Measurements from ENCODE around the gene SLC29A1. TPM values are rescaled to one million over a fixed set of nuclear protein-coding genes. Genes with fewer than 3 reads are reported as not detected.

SLC29A1 gene
- total RNA-seq, 5 donors from 2014 or later (not counting 1 experiment from before 2014, with no cell fraction given): 1.3 to 8.0 (median 3.4) TPM

DNA sequence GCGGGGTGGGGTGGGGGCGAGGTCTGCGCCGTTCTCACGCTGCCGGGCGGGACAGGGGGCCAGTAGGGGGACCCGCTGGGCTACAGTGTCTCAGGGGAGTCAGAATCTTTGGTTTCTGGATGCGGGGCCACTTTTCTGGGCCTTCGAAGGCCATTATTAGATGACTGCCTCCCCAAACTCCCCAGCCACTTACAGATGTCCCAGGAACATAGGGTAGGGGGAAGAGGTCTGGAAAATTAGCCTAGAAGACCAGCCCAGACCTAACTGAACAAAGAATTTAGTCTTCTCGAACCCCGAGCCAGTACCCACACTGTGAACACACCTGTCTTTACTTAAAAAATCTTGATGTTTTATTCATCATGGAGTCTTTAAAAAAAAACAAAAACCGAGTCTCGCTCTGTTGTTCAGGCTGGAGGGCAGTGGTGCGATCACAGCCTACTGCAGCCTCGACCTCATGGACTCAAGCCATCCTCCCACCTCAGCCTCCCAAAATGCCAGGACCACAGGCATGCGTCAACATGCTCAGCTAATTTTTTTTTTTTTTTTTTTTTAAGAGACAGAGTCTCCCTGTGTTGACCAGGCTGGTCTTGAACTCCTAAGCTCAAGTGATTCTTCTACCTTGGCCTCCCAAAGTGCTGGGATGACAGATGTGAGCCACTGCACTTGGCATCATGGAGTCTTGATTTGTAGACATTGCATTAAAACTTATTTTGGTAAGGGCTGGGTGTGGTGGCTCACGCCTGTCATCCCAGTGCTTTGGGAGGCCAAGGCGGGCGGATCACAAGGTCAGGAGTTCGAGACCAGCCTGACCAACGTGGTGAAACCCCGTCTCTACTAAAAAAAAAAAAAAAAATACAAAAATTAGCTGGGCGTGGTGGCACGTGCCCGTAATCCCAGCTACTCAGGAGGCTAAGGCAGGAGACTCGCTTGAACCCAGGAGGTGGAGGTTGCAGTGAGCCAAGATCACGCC lies 3.3 kb upstream of the SLC29A1 start:
- DNase-seq (no peak), ATAC-seq (replicated peaks in 1 of 4) (no peak)
- Mint-ChIP-seq H3K4me3 (peak overlapping the region in 2 of 3 donors; percentile 31 to 60), H3K27ac (no peak overlapping the region), H3K9me3 (no peaks in the 10 kb centered on the region), H3K36me3 (no peaks in the 10 kb centered on the region), H3K27me3 (peaks cover 0 to 17% of the 10 kb centered on the region in 2 donors), H3K4me1 (peaks cover 21 to 43% (median 28%) of the 10 kb centered on the region in 3 donors)
- no peak overlapping the region for H3K4me3 ChIP-seq (ENCODE audit: control insufficient read depth in 1 of 2, extremely low read depth in 1 of 2, low read length in 1 of 2)
- peaks cover 9 to 40% of the 10 kb centered on the region in 2 experiments for H3K4me1 ChIP-seq (ENCODE audit: control insufficient read depth in 1 of 2, extremely low read depth in 1 of 2, insufficient read depth in 2 of 2, low read length in 2 of 2)
- CTCF ChIA-PET: interaction anchor here (0.6 to 0.7 kb wide), 4 partner anchors 90 to 450 kb away, joined by 3 to 6 read pairs (median 3); partner anchors contain the start of gene AARS2 (in 1 of the 2)
- no peaks in the 10 kb centered on the region for H3K36me3 ChIP-seq (ENCODE audit: control insufficient read depth in 2 of 2, extremely low read depth in 1 of 2, insufficient read depth in 1 of 2, low read length in 1 of 2)
- 64% methylated on average over 6 of the region's 28 CpGs for WGBS (ENCODE audit: insufficient coverage)
- POLR2A ChIA-PET: no interaction called here
- H3K27ac ChIP-seq (ENCODE audit: low read length): no peak overlapping the region
- peaks cover 0 to 45% of the 10 kb centered on the region in 2 experiments for H3K27me3 ChIP-seq (replicated peaks in 1 of 2; ENCODE audit: control insufficient read depth in 2 of 2, extremely low read depth in 1 of 2, insufficient read depth in 2 of 2, low read length in 1 of 2)
- no peaks in the 10 kb centered on the region for H3K9me3 ChIP-seq

DNA sequence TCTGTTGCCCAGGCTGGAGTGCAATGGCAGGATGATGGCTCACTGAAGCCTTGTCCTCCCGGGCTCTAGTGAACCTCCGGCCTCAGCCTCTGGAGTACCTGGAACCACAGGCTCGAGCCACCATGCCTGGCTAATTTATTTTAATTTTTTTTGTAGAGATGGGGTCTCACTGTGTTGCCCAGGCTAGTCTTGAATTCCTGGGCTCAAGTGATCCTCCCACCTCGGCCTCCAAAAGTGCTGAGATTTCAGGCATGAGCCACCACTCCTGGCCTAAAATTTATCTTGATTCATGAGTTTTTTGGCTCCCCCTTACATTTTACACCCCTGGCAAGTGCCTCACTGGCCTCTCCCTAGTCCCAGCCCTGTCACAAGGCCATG lies 2.5 kb upstream of the SLC29A1 start:
- H3K4me3 ChIP-seq (ENCODE audit: control insufficient read depth in 1 of 2, extremely low read depth in 1 of 2, low read length in 1 of 2): no peak overlapping the region
- H3K9me3 ChIP-seq: no peaks in the 10 kb centered on the region
- Mint-ChIP-seq H3K4me3 (no peak overlapping the region), H3K27me3 (peaks cover 0 to 17% of the 10 kb centered on the region in 2 donors), H3K4me1 (peaks cover 21 to 43% (median 28%) of the 10 kb centered on the region in 3 donors), H3K9me3 (no peaks in the 10 kb centered on the region), H3K27ac (no peak overlapping the region), H3K36me3 (no peaks in the 10 kb centered on the region)
- H3K4me1 ChIP-seq (ENCODE audit: control insufficient read depth in 1 of 2, extremely low read depth in 1 of 2, insufficient read depth in 2 of 2, low read length in 2 of 2): peaks cover 9 to 40% of the 10 kb centered on the region in 2 experiments
- no peaks in the 10 kb centered on the region for H3K36me3 ChIP-seq (ENCODE audit: control insufficient read depth in 2 of 2, extremely low read depth in 1 of 2, insufficient read depth in 1 of 2, low read length in 1 of 2)
- 100% methylated on average over 3 of the region's 4 CpGs for WGBS (ENCODE audit: insufficient coverage)
- H3K27me3 ChIP-seq (replicated peaks in 1 of 2; ENCODE audit: control insufficient read depth in 2 of 2, extremely low read depth in 1 of 2, insufficient read depth in 2 of 2, low read length in 1 of 2): peaks cover 0 to 44% of the 10 kb centered on the region in 2 experiments
- H3K27ac ChIP-seq (ENCODE audit: low read length): no peak overlapping the region
- CTCF ChIA-PET: interaction anchor here in 1 of 2 donors (0.7 to 1.8 kb wide), 3 partner anchors 21 to 446 kb away, joined by 3 to 4 read pairs (median 3); partner anchors contain the start of gene AARS2
- DNase-seq (no peak), ATAC-seq (replicated peaks in 1 of 4) (no peak)
- POLR2A ChIA-PET: no interaction called here

DNA sequence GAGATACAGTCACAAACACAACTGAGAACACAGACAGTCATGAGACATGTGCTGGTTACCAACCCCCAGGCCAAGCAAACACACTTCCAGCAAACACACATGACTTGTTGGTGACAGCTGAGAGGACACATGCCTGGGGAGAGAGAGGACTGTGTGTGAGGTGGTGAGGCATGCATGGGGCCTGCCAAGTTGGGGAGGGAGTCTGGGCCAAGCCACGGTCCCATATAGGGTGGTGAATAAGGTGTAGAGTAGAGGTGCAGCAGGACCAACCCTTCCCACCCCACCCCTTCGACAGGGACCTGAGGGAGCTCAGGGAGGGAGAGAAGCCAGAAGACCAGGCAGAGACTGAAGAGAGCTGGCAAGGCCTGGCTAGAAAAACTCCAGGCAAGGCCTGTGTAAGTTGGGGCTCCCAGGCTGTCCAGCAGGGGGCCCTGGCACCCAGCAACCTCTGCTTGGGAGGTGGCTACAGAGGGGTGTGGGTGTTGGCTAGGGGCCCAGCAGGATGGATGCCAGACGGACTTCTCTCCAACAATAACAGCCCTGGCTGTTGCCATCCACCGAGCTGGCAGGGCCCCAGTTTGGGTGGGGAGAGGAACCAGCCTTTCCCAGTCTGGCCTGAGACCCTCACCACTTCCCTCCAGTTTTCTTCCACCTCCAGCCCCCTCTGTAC lies 2.0 kb upstream of the SLC29A1 start:
- Mint-ChIP-seq H3K4me3 (peak overlapping the region in 1 of 3 donors; percentile 21), H3K4me1 (peaks cover 21 to 43% (median 28%) of the 10 kb centered on the region in 3 donors), H3K27me3 (peaks cover 0 to 17% of the 10 kb centered on the region in 2 donors), H3K36me3 (no peaks in the 10 kb centered on the region), H3K9me3 (no peaks in the 10 kb centered on the region), H3K27ac (no peak overlapping the region)
- ChIA-PET POLR2A (interaction anchor here (0.6 kb wide), 3 partner anchors 16 to 118 kb away, joined by 3 to 9 read pairs (median 5); no protein-coding TSS in a partner anchor), CTCF (interaction anchor here (0.9 to 1.8 kb wide), 2 partner anchors 21 to 90 kb away, joined by 3 to 4 read pairs; no protein-coding TSS in a partner anchor)
- Histone ChIP-seq H3K27ac (ENCODE audit: low read length) (no peak overlapping the region), H3K36me3 (ENCODE audit: control insufficient read depth in 2 of 2, extremely low read depth in 1 of 2, insufficient read depth in 1 of 2, low read length in 1 of 2) (no peaks in the 10 kb centered on the region), H3K9me3 (no peaks in the 10 kb centered on the region), H3K4me1 (ENCODE audit: control insufficient read depth in 1 of 2, extremely low read depth in 1 of 2, insufficient read depth in 2 of 2, low read length in 2 of 2) (peaks cover 9 to 40% of the 10 kb centered on the region in 2 experiments), H3K27me3 (replicated peaks in 1 of 2; ENCODE audit: control insufficient read depth in 2 of 2, extremely low read depth in 1 of 2, insufficient read depth in 2 of 2, low read length in 1 of 2) (peaks cover 0 to 41% of the 10 kb centered on the region in 2 experiments), H3K4me3 (ENCODE audit: control insufficient read depth in 1 of 2, extremely low read depth in 1 of 2, low read length in 1 of 2) (no peak overlapping the region)
- WGBS (ENCODE audit: insufficient coverage): no CpG with 5 or more reads among the region's 4 CpGs
- DNase-seq: peak; percentile 49 to 83 (median 68)
- ATAC-seq (replicated peaks in 1 of 4): peak; percentile 52 to 65 (median 57)

DNA sequence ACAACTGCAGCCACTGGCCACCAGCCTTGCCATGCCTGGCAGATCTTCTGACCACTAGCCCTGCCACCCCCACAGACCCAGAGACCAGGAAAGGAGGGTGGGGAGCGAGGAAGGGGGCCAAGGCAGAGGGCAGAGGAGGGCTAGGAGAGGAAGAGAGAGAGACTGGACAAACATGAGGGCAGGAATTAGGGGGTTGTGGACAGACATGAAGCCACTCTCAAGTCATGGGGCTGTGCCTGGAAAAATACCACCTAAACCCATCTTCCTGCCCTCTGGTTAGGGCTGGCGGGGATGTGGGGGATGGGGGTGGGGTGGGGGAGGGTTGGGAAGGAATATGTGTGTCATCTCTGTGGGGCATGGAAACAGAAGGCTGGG lies 1.4 kb upstream of the SLC29A1 start:
- no peak for ATAC-seq (replicated peaks in 1 of 4)
- Histone ChIP-seq H3K9me3 (no peaks in the 10 kb centered on the region), H3K27ac (ENCODE audit: low read length) (no peak overlapping the region), H3K4me3 (ENCODE audit: control insufficient read depth in 1 of 2, extremely low read depth in 1 of 2, low read length in 1 of 2) (no peak overlapping the region), H3K36me3 (ENCODE audit: control insufficient read depth in 2 of 2, extremely low read depth in 1 of 2, insufficient read depth in 1 of 2, low read length in 1 of 2) (no peaks in the 10 kb centered on the region), H3K4me1 (ENCODE audit: control insufficient read depth in 1 of 2, extremely low read depth in 1 of 2, insufficient read depth in 2 of 2, low read length in 2 of 2) (peaks cover 9 to 40% of the 10 kb centered on the region in 2 experiments), H3K27me3 (replicated peaks in 1 of 2; ENCODE audit: control insufficient read depth in 2 of 2, extremely low read depth in 1 of 2, insufficient read depth in 2 of 2, low read length in 1 of 2) (peaks cover 0 to 38% of the 10 kb centered on the region in 2 experiments)
- ChIA-PET CTCF (interaction anchor here (0.5 to 1.8 kb wide), 3 partner anchors 20 to 425 kb away, joined by 3 to 4 read pairs (median 4); no protein-coding TSS in a partner anchor), POLR2A (interaction anchor here (0.6 kb wide), 4 partner anchors 17 to 840 kb away, joined by 3 to 9 read pairs (median 6); no protein-coding TSS in a partner anchor)
- Mint-ChIP-seq H3K27ac (no peak overlapping the region), H3K4me1 (peaks cover 21 to 43% (median 28%) of the 10 kb centered on the region in 3 donors), H3K4me3 (peak overlapping the region in 2 of 3 donors; percentile 21 to 88), H3K9me3 (no peaks in the 10 kb centered on the region), H3K27me3 (peaks cover 0 to 14% of the 10 kb centered on the region in 2 donors), H3K36me3 (no peaks in the 10 kb centered on the region)
- no peak for DNase-seq
- WGBS (ENCODE audit: insufficient coverage): no CpG with 5 or more reads among the region's 2 CpGs

DNA sequence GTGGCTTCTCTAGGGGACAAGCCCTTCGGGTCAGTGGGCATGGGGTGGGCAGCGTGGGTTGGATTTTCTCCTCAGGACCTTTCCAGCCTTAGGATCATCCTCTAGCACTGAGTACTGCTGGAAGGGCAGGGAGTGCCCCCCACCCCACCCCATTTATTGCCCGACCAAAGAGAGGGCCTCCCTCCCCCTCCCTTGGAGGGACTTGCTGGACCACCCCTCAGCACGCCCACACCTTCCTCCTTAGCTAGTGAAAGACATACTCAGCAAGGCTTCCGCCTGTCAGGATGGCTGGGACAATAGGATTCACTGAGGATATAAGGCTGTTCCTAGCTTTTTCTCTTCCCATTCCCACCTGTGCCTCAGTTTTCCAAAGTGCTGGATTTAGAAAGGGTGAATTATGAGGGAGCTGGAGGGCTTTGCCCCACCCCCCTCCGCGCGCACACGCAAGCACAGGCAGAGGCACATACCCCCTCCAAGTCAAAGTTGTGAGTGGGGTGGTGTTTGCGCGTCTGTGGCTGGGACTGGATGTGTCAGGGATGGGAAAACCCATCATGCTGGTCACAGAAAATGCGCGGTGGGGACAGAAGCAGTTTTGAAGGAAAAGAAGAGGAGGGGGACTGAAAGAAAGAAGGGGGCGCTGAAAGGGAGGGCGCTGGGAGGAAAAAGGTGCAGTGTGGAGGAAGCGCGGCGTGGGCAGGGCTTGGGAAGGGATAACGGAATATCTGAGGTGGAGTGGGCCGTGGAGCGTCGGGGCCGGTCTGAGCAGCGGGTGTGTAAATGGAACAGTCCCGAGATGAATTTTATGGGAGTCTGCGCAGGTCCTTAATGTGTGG lies 693 bp upstream of the SLC29A1 start:
- no peaks in the 10 kb centered on the region for H3K36me3 ChIP-seq (ENCODE audit: control insufficient read depth in 2 of 2, extremely low read depth in 1 of 2, insufficient read depth in 1 of 2, low read length in 1 of 2)
- Mint-ChIP-seq H3K27me3 (peaks cover 0 to 13% of the 10 kb centered on the region in 2 donors), H3K4me1 (peaks cover 21 to 43% (median 28%) of the 10 kb centered on the region in 3 donors), H3K36me3 (no peaks in the 10 kb centered on the region), H3K9me3 (no peaks in the 10 kb centered on the region), H3K4me3 (peak overlapping the region; percentile 75 to 88 (median 77)), H3K27ac (peak overlapping the region; percentile 39 to 57)
- WGBS (ENCODE audit: insufficient coverage): 21% methylated on average over 17 of the region's 26 CpGs
- peak overlapping the region; percentile 53 to 69 for H3K4me3 ChIP-seq (ENCODE audit: control insufficient read depth in 1 of 2, extremely low read depth in 1 of 2, low read length in 1 of 2)
- H3K4me1 ChIP-seq (ENCODE audit: control insufficient read depth in 1 of 2, extremely low read depth in 1 of 2, insufficient read depth in 2 of 2, low read length in 2 of 2): peaks cover 9 to 40% of the 10 kb centered on the region in 2 experiments
- CTCF ChIA-PET: interaction anchor here (0.5 to 2.3 kb wide), 12 partner anchors 9 to 426 kb away, joined by 3 to 15 read pairs (median 4); partner anchors contain the start of gene SLC35B2 (in 1 of the 2)
- DNase-seq (no peak), ATAC-seq (replicated peaks in 1 of 4) (peak in 2 of 4 experiments; percentile 1 to 4)
- POLR2A ChIA-PET: interaction anchor here in 1 of 2 donors (0.6 kb wide), 1 partner anchor 841 kb away, joined by 8 read pairs; no protein-coding TSS in a partner anchor
- no peaks in the 10 kb centered on the region for H3K9me3 ChIP-seq
- H3K27ac ChIP-seq (ENCODE audit: low read length): no peak overlapping the region
- H3K27me3 ChIP-seq (replicated peaks in 1 of 2; ENCODE audit: control insufficient read depth in 2 of 2, extremely low read depth in 1 of 2, insufficient read depth in 2 of 2, low read length in 1 of 2): peaks cover 0 to 34% of the 10 kb centered on the region in 2 experiments
